Neural cell (in vitro differentiated cells): ENCODE results near the gene ACTN1.

Source experiments
- MXI1 ChIP-seq: fragments of 450-650 bp; conservative IDR thresholded peaks from 2 replicates; pipeline ENCODE4 v1.6.1; 2014; ENCODE audit warnings: antibody characterized with exemption, mild to moderate bottlenecking; ENCODE audit not compliant: poor library complexity, severe bottlenecking
- SMC3 ChIP-seq: fragments of 450-650 bp; conservative IDR thresholded peaks from 2 replicates; pipeline ENCODE4 v1.6.1; 2014; ENCODE audit warnings: antibody characterized with exemption, mild to moderate bottlenecking, moderate library complexity; ENCODE audit not compliant: poor library complexity
- TF ChIP-seq, protein P1 (sequence below): fragments of 450-650 bp; IDR thresholded peaks from 2 replicates; pipeline ENCODE4 v1.5.1; 2014; ENCODE audit warnings: antibody characterized with exemption, mild to moderate bottlenecking, moderate library complexity; ENCODE audit not compliant: poor library complexity, severe bottlenecking

DNA sequence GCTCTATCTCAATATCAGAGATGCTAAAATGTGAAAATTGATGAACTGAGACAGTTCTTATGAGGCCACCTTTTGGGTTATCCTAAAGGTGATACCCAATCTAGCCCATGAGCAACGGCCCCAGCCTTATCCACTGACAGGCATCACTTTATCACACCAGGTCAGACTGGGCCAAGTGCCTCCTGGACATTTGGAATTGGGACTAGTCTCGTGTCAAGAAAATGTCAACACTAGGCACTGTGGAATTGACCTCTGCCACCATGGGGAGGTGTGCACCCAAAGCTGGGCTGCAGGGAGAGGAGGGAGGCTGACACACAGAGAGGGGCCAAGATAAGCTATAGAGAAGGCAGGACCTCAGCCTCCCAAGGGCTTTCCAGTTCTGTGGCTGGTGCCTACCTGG lies 107.7 kb downstream of the ACTN1 start:
- TF ChIP-seq MXI1 (no peak), SMC3 (no peak)
- TF ChIP-seq, protein P1, sequence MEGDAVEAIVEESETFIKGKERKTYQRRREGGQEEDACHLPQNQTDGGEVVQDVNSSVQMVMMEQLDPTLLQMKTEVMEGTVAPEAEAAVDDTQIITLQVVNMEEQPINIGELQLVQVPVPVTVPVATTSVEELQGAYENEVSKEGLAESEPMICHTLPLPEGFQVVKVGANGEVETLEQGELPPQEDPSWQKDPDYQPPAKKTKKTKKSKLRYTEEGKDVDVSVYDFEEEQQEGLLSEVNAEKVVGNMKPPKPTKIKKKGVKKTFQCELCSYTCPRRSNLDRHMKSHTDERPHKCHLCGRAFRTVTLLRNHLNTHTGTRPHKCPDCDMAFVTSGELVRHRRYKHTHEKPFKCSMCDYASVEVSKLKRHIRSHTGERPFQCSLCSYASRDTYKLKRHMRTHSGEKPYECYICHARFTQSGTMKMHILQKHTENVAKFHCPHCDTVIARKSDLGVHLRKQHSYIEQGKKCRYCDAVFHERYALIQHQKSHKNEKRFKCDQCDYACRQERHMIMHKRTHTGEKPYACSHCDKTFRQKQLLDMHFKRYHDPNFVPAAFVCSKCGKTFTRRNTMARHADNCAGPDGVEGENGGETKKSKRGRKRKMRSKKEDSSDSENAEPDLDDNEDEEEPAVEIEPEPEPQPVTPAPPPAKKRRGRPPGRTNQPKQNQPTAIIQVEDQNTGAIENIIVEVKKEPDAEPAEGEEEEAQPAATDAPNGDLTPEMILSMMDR, result no peak
